MM.1S (cell line): ENCODE data around the gene MKLN1.

ENCODE experiments used
- EZH2 ChIP-seq: fragments of 300-600 bp; sonication (generic); optimal IDR thresholded peaks from 2 replicates; pipeline ENCODE3; 2017; ENCODE audit warnings: low read depth, mild to moderate bottlenecking, antibody characterized with exemption, low read length, mixed read lengths
- TF ChIP-seq, protein P1 (sequence below): fragments of 300-600 bp; sonication (generic); IDR thresholded peaks from 2 replicates; pipeline ENCODE4 v1.5.1; 2016; ENCODE audit warnings: antibody characterized with exemption, low read length, mixed read lengths

DNA sequence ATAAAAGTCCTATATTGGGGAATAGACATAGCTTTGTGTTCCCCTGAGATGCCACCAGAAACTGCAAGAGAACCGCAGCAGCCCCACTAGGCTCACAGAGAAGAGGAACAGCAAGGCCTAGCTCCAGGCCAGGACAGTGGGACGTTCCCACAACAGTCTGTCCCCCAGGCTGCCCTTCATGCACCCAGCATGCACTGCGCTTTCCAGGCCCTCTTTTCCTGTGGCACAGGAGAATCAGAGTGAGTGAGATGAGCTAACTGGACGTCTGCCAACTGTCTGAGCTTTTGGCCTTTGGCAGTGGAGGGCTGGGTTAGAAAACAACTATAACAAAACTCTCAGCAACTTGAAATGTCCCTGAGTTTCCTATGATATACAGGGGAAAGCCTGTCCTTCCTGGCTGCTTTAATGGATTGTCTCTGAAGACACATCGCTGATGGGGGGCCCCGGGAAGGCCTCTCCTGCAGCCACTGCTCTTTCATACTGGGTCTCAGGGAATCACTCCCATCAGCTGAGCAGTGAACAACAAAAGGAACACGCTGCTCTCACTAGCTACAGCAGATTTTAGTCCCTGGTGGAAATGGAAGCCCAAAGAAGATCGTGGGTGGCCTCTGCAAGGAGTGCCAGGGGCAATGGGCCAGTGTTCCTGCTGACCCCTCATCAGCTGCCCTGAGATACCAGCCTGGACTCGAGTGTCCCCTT is 175.3 kb downstream of the MKLN1 start:
- no peak for TF ChIP-seq EZH2
- TF ChIP-seq, protein P1, sequence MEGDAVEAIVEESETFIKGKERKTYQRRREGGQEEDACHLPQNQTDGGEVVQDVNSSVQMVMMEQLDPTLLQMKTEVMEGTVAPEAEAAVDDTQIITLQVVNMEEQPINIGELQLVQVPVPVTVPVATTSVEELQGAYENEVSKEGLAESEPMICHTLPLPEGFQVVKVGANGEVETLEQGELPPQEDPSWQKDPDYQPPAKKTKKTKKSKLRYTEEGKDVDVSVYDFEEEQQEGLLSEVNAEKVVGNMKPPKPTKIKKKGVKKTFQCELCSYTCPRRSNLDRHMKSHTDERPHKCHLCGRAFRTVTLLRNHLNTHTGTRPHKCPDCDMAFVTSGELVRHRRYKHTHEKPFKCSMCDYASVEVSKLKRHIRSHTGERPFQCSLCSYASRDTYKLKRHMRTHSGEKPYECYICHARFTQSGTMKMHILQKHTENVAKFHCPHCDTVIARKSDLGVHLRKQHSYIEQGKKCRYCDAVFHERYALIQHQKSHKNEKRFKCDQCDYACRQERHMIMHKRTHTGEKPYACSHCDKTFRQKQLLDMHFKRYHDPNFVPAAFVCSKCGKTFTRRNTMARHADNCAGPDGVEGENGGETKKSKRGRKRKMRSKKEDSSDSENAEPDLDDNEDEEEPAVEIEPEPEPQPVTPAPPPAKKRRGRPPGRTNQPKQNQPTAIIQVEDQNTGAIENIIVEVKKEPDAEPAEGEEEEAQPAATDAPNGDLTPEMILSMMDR = no peak
